Type B pancreatic cell (in vitro differentiated cells): ENCODE data around the gene SHISA6. TPM values are rescaled to one million over a fixed set of nuclear protein-coding genes. Genes with fewer than 3 reads are reported as not detected.
A peak's percentile ranks its signal among the peaks of the same experiment; 100 is the strongest.

Source experiments
- DNase-seq: peaks from one replicate; pipeline ENCODE4 v3.0.0; 2021; ENCODE audit warnings: mixed read lengths; ENCODE audit not compliant: unreplicated experiment; ENCODE audit errors: extremely low spot score
- H3K27ac Mint-ChIP-seq: 2 replicates; pipeline ENCODE4 v1.8.0; 2021; ENCODE audit warnings: mild to moderate bottlenecking, mixed read lengths
- H3K27me3 Mint-ChIP-seq: 2 replicates; pipeline ENCODE4 v1.8.0; 2021; ENCODE audit warnings: mixed read lengths
- H3K36me3 Mint-ChIP-seq: 2 replicates; pipeline ENCODE4 v1.8.0; 2021; ENCODE audit warnings: mixed read lengths
- H3K4me1 Mint-ChIP-seq: one replicate; pipeline ENCODE4 v1.8.0; 2021; ENCODE audit warnings: mixed read lengths; ENCODE audit not compliant: unreplicated experiment
- H3K4me3 Mint-ChIP-seq: 2 replicates; pipeline ENCODE4 v1.8.0; 2021; ENCODE audit warnings: mild to moderate bottlenecking, mixed read lengths
- H3K9me3 Mint-ChIP-seq: 2 replicates; pipeline ENCODE4 v1.8.0; 2021; ENCODE audit warnings: mixed read lengths
- total RNA-seq: library from RNA; stranded (reverse); gene quantifications from 2 replicates; pipeline ENCODE4 v1.2.1, GENCODE V29; 2021; ENCODE audit warnings: low replicate concordance
- TF ChIP-seq, protein P1 (sequence below): fragments of 200-600 bp; sonication (generic); conservative IDR thresholded peaks from 2 replicates; pipeline ENCODE4 v1.5.0; 2021; ENCODE audit warnings: antibody characterized with exemption, mild to moderate bottlenecking

Gene SHISA6
- total RNA-seq, 1 donor from 2014 or later = 5.0 TPM

DNA sequence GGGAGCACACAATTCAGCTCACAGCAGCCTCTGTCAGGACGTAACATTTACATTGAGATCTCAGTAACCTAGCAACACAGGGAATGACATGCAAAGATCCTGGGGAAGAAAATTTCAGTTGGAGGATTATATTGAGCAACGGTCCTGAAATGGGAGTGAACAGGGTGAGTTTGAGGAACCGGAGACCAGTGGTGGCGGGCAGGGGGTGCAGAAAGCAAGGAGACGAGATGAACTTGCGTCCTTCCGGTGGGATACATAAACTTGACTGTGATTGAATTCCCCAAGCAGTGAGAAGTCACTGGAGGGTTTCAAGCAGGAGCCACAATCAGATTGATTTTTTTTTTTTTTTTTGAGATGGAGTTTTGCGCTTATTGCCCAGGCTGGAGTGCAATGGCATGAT is 51.5 kb downstream of the SHISA6 start:
- no peaks in the 10 kb centered on the region for H3K4me1 Mint-ChIP-seq
- H3K27me3 Mint-ChIP-seq = peaks cover 13% of the 10 kb centered on the region
- H3K9me3 Mint-ChIP-seq = no peaks in the 10 kb centered on the region
- no peak overlapping the region for H3K4me3 Mint-ChIP-seq
- H3K36me3 Mint-ChIP-seq = no peaks in the 10 kb centered on the region
- no peak overlapping the region for H3K27ac Mint-ChIP-seq
- TF ChIP-seq, protein P1, sequence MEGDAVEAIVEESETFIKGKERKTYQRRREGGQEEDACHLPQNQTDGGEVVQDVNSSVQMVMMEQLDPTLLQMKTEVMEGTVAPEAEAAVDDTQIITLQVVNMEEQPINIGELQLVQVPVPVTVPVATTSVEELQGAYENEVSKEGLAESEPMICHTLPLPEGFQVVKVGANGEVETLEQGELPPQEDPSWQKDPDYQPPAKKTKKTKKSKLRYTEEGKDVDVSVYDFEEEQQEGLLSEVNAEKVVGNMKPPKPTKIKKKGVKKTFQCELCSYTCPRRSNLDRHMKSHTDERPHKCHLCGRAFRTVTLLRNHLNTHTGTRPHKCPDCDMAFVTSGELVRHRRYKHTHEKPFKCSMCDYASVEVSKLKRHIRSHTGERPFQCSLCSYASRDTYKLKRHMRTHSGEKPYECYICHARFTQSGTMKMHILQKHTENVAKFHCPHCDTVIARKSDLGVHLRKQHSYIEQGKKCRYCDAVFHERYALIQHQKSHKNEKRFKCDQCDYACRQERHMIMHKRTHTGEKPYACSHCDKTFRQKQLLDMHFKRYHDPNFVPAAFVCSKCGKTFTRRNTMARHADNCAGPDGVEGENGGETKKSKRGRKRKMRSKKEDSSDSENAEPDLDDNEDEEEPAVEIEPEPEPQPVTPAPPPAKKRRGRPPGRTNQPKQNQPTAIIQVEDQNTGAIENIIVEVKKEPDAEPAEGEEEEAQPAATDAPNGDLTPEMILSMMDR = no peak
- DNase-seq = no peak

DNA sequence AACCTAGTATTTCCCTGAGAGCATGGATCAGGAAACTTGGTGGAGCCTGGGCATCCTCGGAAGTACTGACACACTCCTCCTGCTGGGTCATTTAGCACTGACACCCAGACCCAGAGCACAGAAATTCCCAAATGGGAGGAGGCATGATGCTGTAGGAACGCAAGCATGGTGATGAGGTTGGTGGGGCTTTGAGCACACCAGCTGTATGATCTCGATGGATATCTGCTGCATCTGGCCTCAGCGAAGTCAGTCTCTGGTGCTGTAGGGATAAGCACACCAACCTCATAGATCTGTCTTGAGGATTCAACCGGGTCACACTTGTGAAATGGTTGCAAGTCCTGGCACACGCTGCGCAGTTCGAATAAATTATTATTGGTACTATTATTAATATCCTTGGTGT is 52.5 kb downstream of the SHISA6 start:
- no peaks in the 10 kb centered on the region for H3K36me3 Mint-ChIP-seq
- no peaks in the 10 kb centered on the region for H3K9me3 Mint-ChIP-seq
- H3K27ac Mint-ChIP-seq = no peak overlapping the region
- DNase-seq = no peak
- H3K27me3 Mint-ChIP-seq = peaks cover 20% of the 10 kb centered on the region
- H3K4me1 Mint-ChIP-seq = no peaks in the 10 kb centered on the region
- TF ChIP-seq, protein P1 = no peak
- no peak overlapping the region for H3K4me3 Mint-ChIP-seq

DNA sequence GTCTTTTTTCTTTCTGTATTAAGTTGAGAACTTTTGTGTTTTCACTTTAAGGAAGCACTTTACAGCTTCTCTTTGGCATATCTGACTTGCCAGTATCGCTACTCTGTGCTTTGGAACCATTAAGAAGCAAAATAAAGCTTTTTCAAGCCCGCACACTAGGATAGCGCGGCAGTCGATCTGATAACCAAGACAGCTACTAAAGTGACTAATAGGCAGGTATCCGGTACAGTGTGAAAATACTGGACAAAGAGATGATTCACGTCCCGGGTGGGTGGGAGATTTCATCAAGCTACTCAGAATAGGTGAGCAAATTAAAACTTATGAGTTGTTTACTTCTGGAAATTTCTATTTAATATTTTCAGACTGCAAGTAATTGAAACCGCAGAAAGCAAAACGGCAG is 53.8 kb downstream of the SHISA6 start:
- peaks cover 23% of the 10 kb centered on the region for H3K27me3 Mint-ChIP-seq
- H3K9me3 Mint-ChIP-seq = no peaks in the 10 kb centered on the region
- H3K4me3 Mint-ChIP-seq = no peak overlapping the region
- no peak for DNase-seq
- no peak overlapping the region for H3K27ac Mint-ChIP-seq
- H3K36me3 Mint-ChIP-seq = no peaks in the 10 kb centered on the region
- TF ChIP-seq, protein P1 = no peak
- no peaks in the 10 kb centered on the region for H3K4me1 Mint-ChIP-seq

DNA sequence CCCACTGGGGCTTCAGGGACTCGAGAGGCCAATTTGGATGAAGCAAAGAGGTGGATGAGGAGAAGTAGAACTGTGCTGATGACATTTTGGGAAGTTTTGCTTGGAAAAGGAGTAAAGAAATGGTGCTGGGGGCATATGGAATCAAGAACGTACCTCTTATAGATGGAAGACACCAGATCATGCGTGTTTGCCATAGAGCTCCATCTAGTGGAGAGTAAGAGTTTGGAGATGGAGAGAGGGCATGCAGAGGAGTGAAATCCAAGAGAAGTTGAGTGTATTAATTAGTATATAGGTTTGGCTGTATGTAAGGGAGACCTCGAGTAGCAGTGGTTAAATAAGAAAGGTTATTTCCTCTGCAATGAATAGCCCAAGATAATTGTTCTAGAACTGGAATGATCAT is 56.0 kb downstream of the SHISA6 start:
- H3K27me3 Mint-ChIP-seq = peaks cover 23% of the 10 kb centered on the region
- no peaks in the 10 kb centered on the region for H3K36me3 Mint-ChIP-seq
- H3K27ac Mint-ChIP-seq = no peak overlapping the region
- no peak for DNase-seq
- no peaks in the 10 kb centered on the region for H3K4me1 Mint-ChIP-seq
- H3K9me3 Mint-ChIP-seq = no peaks in the 10 kb centered on the region
- no peak overlapping the region for H3K4me3 Mint-ChIP-seq
- TF ChIP-seq, protein P1 = peak; percentile 74

DNA sequence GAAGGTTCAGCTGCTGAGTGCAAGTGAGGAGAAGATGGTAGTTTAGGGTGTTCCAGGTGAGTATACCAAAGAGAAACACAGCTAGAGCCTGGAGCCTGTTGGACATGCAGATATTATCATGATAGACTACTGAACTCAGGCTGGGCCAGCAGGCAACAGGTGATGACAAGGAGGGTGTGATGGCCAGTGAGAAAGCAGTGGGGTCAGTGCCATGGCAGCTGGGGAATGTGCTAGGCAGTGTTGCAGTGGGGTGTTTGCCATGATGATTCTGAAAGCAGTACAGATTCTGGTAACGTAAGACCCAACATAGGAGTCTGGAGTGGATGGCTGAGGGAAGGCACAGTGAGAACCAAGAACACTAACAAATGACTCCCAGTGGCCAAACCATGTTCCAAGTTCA is 57.4 kb downstream of the SHISA6 start:
- Mint-ChIP-seq H3K4me3 (no peak overlapping the region), H3K9me3 (no peaks in the 10 kb centered on the region), H3K4me1 (no peaks in the 10 kb centered on the region), H3K36me3 (no peaks in the 10 kb centered on the region), H3K27ac (no peak overlapping the region), H3K27me3 (peaks cover 23% of the 10 kb centered on the region)
- DNase-seq = no peak
- TF ChIP-seq, protein P1 = no peak

DNA sequence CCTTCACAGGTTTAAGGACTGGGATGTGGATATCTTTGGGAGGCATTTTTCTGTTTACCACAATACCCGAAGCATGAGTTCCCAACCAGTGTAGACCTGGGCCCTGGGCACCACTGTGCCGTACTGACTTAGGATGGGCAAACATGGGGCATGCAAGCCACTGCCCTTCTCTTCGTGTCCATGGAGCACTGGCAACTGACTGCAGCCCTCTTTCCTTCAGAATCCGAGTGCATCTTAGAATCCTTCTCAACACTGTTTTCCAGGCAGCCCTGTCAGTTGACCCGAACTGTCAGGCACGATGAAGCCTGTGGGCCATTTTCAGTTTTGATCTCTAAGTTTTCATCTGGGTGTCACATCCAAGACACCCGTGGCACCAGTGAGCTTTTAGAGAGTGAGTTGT is 59.2 kb downstream of the SHISA6 start:
- H3K27ac Mint-ChIP-seq = no peak overlapping the region
- no peaks in the 10 kb centered on the region for H3K36me3 Mint-ChIP-seq
- TF ChIP-seq, protein P1 = no peak
- no peaks in the 10 kb centered on the region for H3K4me1 Mint-ChIP-seq
- peaks cover 23% of the 10 kb centered on the region for H3K27me3 Mint-ChIP-seq
- no peaks in the 10 kb centered on the region for H3K9me3 Mint-ChIP-seq
- no peak for DNase-seq
- no peak overlapping the region for H3K4me3 Mint-ChIP-seq
